ENCODE results near the gene POU4F3.

- no peak for TF ChIP-seq POLR2AphosphoS5 (IDR thresholded peaks at IDR 0.05)
- TF ChIP-seq CTCF (IDR thresholded peaks at IDR 0.05) = no peak
- TF ChIP-seq POLR2A (IDR thresholded peaks at IDR 0.05) = no peak
Measured at GRCh38 chr5:146390469-146390868, 51.8 kb downstream of the POU4F3 start.
